ENCODE data around the gene LHFPL2.

DNA sequence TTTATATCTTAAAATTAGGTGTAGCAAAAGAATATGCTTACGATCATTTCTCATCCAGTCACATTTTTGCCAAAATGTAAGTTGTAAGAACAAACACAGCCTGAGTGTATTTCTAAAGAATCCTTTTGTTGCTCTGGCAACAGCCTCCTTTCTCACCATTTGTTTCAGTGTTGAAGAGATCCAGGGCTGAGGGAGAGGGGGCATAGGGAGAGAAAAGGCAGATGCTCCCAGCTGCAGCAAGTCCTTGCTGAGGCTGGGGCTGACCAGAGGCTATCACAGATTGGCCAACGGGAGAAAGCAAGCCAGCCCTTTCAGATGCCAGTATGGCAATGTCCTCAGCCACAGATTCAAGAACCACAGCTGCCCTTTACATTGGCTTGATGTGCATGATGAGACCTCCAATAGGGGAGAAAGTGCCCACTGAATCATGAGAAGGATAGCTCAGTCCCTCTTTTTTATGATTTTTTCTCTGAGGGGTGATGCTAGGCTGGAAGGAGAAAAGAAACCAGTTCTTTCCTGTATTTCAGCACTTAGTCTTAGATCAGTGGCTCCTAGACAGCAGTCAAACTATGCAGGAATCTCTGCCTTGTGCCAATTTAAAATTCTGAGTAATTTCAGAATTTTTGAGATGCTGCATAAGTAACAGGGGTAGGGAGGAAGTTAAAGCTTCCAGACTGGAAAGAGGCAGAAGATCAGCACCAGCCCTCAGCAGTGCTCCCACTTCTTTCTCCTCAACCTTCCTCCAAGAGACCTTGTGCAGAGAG, 142.1 kb downstream of the LHFPL2 start:
- TF ChIP-seq, protein P1, sequence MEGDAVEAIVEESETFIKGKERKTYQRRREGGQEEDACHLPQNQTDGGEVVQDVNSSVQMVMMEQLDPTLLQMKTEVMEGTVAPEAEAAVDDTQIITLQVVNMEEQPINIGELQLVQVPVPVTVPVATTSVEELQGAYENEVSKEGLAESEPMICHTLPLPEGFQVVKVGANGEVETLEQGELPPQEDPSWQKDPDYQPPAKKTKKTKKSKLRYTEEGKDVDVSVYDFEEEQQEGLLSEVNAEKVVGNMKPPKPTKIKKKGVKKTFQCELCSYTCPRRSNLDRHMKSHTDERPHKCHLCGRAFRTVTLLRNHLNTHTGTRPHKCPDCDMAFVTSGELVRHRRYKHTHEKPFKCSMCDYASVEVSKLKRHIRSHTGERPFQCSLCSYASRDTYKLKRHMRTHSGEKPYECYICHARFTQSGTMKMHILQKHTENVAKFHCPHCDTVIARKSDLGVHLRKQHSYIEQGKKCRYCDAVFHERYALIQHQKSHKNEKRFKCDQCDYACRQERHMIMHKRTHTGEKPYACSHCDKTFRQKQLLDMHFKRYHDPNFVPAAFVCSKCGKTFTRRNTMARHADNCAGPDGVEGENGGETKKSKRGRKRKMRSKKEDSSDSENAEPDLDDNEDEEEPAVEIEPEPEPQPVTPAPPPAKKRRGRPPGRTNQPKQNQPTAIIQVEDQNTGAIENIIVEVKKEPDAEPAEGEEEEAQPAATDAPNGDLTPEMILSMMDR (IDR thresholded peaks at IDR 0.05): no peak
- no peak for TF ChIP-seq POLR2A (IDR thresholded peaks at IDR 0.05)

Data from body of pancreas (tissue), 4 donors.